ENCODE results near the gene PEAR1. TPM values are rescaled to one million over a fixed set of nuclear protein-coding genes. Genes with fewer than 3 reads are reported as not detected.
A peak's percentile ranks its signal among the peaks of the same experiment; 100 is the strongest.

The PEAR1 gene
- total RNA-seq, 2 experiments from 2014 or later, result not detected

DNA sequence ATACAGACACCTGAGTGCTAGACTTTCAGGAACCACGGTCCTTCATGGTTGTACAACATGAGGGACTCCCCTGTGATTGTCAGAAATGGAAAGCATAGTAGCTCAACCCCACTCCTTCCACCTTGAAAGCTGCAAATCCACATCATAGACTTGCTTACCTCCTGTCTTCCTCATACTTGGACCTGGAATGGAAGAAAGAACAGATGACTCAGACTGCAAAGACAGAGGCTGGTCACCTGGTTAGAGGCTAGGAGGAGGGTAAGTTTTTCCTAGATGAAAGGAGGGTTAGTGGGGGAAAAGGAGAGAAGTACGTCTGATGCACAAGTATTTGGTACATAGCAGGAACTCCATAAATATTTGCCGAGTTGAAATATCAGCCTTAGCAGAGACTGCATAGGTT is 64.1 kb downstream of the PEAR1 start:
- Mint-ChIP-seq H3K36me3 (ENCODE audit: low read depth) (peaks cover 3% of the 10 kb centered on the region), H3K4me1 (peaks cover 15% of the 10 kb centered on the region), H3K27ac (no peak overlapping the region), H3K4me3 (no peak overlapping the region), H3K27me3 (no peaks in the 10 kb centered on the region), H3K9me3 (ENCODE audit: low read depth) (no peaks in the 10 kb centered on the region)
- ChIA-PET CTCF (interaction anchor here (0.6 kb wide), 1 partner anchor 21 kb away, joined by 3 read pairs; no protein-coding TSS in a partner anchor), POLR2A (no interaction called here)
- intact Hi-C loops (cut with DNase I, micrococcal nuclease), result no loop called here
- DNase-seq (no peak), ATAC-seq (no peak)

DNA sequence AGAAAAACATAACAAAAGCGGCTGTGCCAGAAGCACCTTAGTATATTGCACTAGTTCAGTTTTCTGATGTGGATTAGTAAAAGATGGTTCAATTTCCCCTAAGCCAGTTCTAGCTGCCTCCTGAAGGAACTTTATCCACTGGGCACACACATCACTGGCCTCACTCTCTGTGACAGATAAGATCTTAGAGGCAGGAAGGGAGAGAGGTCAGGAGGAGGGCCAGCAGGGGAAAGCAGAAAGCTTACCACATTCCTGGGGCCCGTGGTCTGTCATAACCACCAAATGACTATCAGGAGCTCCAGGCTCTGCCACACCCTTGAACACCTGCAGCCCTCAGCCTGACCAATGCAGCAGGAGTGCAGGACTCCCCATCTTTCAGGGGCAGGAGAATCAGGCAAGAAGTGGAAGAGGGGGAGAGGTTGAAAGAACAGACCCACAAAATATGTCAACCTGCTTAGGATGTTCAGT is 64.8 kb downstream of the PEAR1 start:
- H3K4me3 Mint-ChIP-seq, result no peak overlapping the region
- DNase-seq, result no peak
- H3K9me3 Mint-ChIP-seq (ENCODE audit: low read depth), result no peaks in the 10 kb centered on the region
- peaks cover 21% of the 10 kb centered on the region for H3K4me1 Mint-ChIP-seq
- intact Hi-C loops (cut with DNase I, micrococcal nuclease), result no loop called here
- no peak overlapping the region for H3K27ac Mint-ChIP-seq
- no peak for ATAC-seq
- peaks cover 3% of the 10 kb centered on the region for H3K36me3 Mint-ChIP-seq (ENCODE audit: low read depth)
- ChIA-PET POLR2A (no interaction called here), CTCF (no interaction called here)
- no peaks in the 10 kb centered on the region for H3K27me3 Mint-ChIP-seq

DNA sequence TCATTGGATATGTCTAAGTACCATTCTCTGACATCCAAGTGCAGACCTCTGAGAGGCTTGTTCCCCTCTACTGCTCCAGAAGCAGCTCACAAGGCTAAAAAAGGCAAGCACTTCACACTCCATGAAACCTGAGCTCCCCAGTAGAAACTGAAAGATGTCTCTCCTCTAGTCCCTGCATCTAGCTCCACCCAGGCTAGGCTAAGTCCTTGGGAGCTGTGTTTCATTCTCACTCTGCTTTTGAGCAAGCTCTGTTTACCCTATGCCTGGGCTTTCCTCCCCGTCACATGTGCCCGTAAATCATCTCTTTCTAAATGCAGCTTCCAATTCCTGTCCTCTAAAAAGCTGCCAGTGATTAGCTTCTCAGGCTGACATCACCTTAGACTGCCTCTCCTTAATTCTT is 65.9 kb downstream of the PEAR1 start:
- Mint-ChIP-seq H3K9me3 (ENCODE audit: low read depth) (no peaks in the 10 kb centered on the region), H3K4me3 (no peak overlapping the region), H3K27ac (no peak overlapping the region), H3K27me3 (no peaks in the 10 kb centered on the region), H3K4me1 (peaks cover 32% of the 10 kb centered on the region), H3K36me3 (ENCODE audit: low read depth) (peaks cover 3% of the 10 kb centered on the region)
- ATAC-seq (no peak), DNase-seq (no peak)
- ChIA-PET POLR2A (no interaction called here), CTCF (interaction anchor here (0.7 to 1.1 kb wide), 5 partner anchors 9 to 131 kb away, joined by 3 to 4 read pairs (median 3); no protein-coding TSS in a partner anchor)
- intact Hi-C loops (cut with DNase I, micrococcal nuclease), result no loop called here

- Mint-ChIP-seq H3K4me1 (peaks cover 33% of the 10 kb centered on the region), H3K9me3 (ENCODE audit: low read depth) (no peaks in the 10 kb centered on the region), H3K4me3 (no peak overlapping the region), H3K27me3 (no peaks in the 10 kb centered on the region), H3K27ac (no peak overlapping the region), H3K36me3 (ENCODE audit: low read depth) (no peaks in the 10 kb centered on the region)
- intact Hi-C loops (cut with DNase I, micrococcal nuclease), result loop anchor here in 1 of 2 experiments (5.0 kb wide), 1 partner anchor 68 kb away; the partner anchor contains the start of gene PEAR1
- ChIA-PET CTCF (interaction anchor here (0.7 to 1.1 kb wide), 6 partner anchors 9 to 130 kb away, joined by 3 to 4 read pairs (median 3); no protein-coding TSS in a partner anchor), POLR2A (no interaction called here)
- ATAC-seq (no peak), DNase-seq (no peak)
These were observed 66.4 kb downstream of the PEAR1 start for GRCh38 chr1:156959925-156960324.

- no peak overlapping the region for H3K27ac Mint-ChIP-seq
- no peaks in the 10 kb centered on the region for H3K36me3 Mint-ChIP-seq (ENCODE audit: low read depth)
- H3K9me3 Mint-ChIP-seq (ENCODE audit: low read depth), result no peaks in the 10 kb centered on the region
- peak; percentile 91 for ATAC-seq
- POLR2A ChIA-PET, result no interaction called here
- intact Hi-C loops (cut with DNase I, micrococcal nuclease), result loop anchor here (1.0 to 5.0 kb wide), 2 partner anchors 69 kb away; partner anchors contain the start of gene PEAR1 (in 1 of the 2)
- no peaks in the 10 kb centered on the region for H3K27me3 Mint-ChIP-seq
- peak; percentile 67 for DNase-seq
- H3K4me3 Mint-ChIP-seq, result no peak overlapping the region
- H3K4me1 Mint-ChIP-seq, result peaks cover 33% of the 10 kb centered on the region
- CTCF ChIA-PET, result interaction anchor here (0.8 to 1.4 kb wide), 3 partner anchors 49 to 272 kb away, joined by 3 read pairs; no protein-coding TSS in a partner anchor
These were observed 68.2 kb downstream of the PEAR1 start for GRCh38 chr1:156961709-156962108.

DNA sequence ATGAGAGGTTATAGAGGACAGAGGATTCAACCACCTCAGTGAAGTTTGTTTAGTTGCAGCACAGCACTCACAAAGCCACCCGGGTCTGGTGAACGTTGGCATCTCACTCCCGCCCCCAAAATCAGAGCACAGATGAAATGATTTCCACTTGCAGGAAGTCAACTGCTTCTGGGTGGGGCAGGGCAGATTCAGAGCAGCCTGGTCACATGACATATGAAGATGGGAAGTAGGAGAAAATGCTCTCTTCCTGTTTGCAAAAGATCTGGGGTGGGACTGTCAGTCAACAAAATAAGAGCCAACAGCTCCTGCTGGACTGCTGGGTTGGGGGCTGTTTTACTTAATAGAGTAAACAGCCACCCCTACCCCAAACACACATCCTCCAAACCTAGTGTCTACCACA is 70.1 kb downstream of the PEAR1 start:
- H3K27me3 Mint-ChIP-seq, result no peaks in the 10 kb centered on the region
- ChIA-PET POLR2A (no interaction called here), CTCF (interaction anchor here (0.7 to 1.4 kb wide), 3 partner anchors 13 to 102 kb away, joined by 3 to 6 read pairs (median 4); no protein-coding TSS in a partner anchor)
- intact Hi-C loops (cut with DNase I, micrococcal nuclease), result loop anchor here in 1 of 2 experiments (5.0 kb wide), 1 partner anchor 71 kb away; the partner anchor contains the start of gene PEAR1
- no peaks in the 10 kb centered on the region for H3K36me3 Mint-ChIP-seq (ENCODE audit: low read depth)
- no peaks in the 10 kb centered on the region for H3K9me3 Mint-ChIP-seq (ENCODE audit: low read depth)
- ATAC-seq, result peak; percentile 75
- peak overlapping the region; percentile 85 for H3K27ac Mint-ChIP-seq
- peak; percentile 58 for DNase-seq
- peaks cover 33% of the 10 kb centered on the region for H3K4me1 Mint-ChIP-seq
- peak overlapping the region; percentile 65 for H3K4me3 Mint-ChIP-seq

GRCh38 chr1:156964441-156964840 is 70.9 kb downstream of the PEAR1 start:
- ChIA-PET CTCF (interaction anchor here (0.9 to 1.4 kb wide), 2 partner anchors 37 to 74 kb away, joined by 3 to 6 read pairs; no protein-coding TSS in a partner anchor), POLR2A (no interaction called here)
- intact Hi-C loops (cut with DNase I, micrococcal nuclease), result loop anchor here in 1 of 2 experiments (5.0 kb wide), 1 partner anchor 72 kb away; the partner anchor contains the start of gene PEAR1
- peaks cover under 1% of the 10 kb centered on the region for H3K27me3 Mint-ChIP-seq
- no peak for ATAC-seq
- peaks cover 32% of the 10 kb centered on the region for H3K4me1 Mint-ChIP-seq
- peak overlapping the region; percentile 85 for H3K27ac Mint-ChIP-seq
- no peak overlapping the region for H3K4me3 Mint-ChIP-seq
- no peaks in the 10 kb centered on the region for H3K9me3 Mint-ChIP-seq (ENCODE audit: low read depth)
- no peak for DNase-seq
- no peaks in the 10 kb centered on the region for H3K36me3 Mint-ChIP-seq (ENCODE audit: low read depth)

Small RNAs within 50 kb of the gene (microRNA-seq; reads per million reads assigned to microRNA genes)
- not detected for gene MIR765 (ENCODE audit: borderline replicate concordance)

Other genes starting within 250 kb of the PEAR1 start
- under 1 TPM in 1 of 2 experiments, not detected in 1; 0.02 TPM for gene NES, start 216.3 kb upstream of the PEAR1 start, total RNA-seq
- gene CRABP2, start 188.1 kb upstream of the PEAR1 start, total RNA-seq, result under 1 TPM; 0.88 to 0.98 TPM
- 10 to 100 TPM; 31.0 to 40.5 TPM for gene METTL25B, start 165.2 kb upstream of the PEAR1 start, total RNA-seq
- gene ISG20L2, start 165.0 kb upstream of the PEAR1 start, total RNA-seq, result 10 to 100 TPM; 48.4 to 65.2 TPM
- gene MRPL24, start 152.6 kb upstream of the PEAR1 start, total RNA-seq, result 10 to 100 TPM; 81.9 to 89.7 TPM
- gene HDGF, start 142.0 kb upstream of the PEAR1 start, total RNA-seq, result 100 to 1,000 TPM; 312 to 358 TPM
- gene PRCC, start 126.2 kb upstream of the PEAR1 start, total RNA-seq, result 100 to 1,000 TPM in 1 of 2 experiments, 10 to 100 TPM in 1; 80.4 to 110 TPM
- 100 to 1,000 TPM; 189 to 211 TPM for gene SH2D2A, start 76.9 kb upstream of the PEAR1 start, total RNA-seq
- gene INSRR, start 34.6 kb upstream of the PEAR1 start, total RNA-seq, result under 1 TPM; 0.14 to 0.18 TPM
- gene NTRK1, start 32.9 kb upstream of the PEAR1 start, total RNA-seq, result 1 to 10 TPM; 4.4 to 6.1 TPM
- gene LRRC71, start 26.9 kb downstream of the PEAR1 start, total RNA-seq, result not detected
- 1 to 10 TPM; 3.5 to 4.8 TPM for gene ARHGEF11, start 152.0 kb downstream of the PEAR1 start, total RNA-seq
- gene ETV3L, start 206.1 kb downstream of the PEAR1 start, total RNA-seq, result not detected
- gene ETV3, start 244.7 kb downstream of the PEAR1 start, total RNA-seq, result 10 to 100 TPM; 32.0 to 36.7 TPM